Fibroblast of skin of left quadriceps (primary cell): ENCODE data around the gene CEL.
"Not testable (repeated sequence)": the region's sequence is repeated elsewhere in the genome, so short reads cannot be mapped to it uniquely, and the experiment has no call there.

Source experiments
- DNase-seq, 2 experiments: peaks; one replicate each; pipeline ENCODE4 v3.0.0-alpha.2; 2013; ENCODE audit warnings: low read depth in 2 of 2

Gene CEL

DNA sequence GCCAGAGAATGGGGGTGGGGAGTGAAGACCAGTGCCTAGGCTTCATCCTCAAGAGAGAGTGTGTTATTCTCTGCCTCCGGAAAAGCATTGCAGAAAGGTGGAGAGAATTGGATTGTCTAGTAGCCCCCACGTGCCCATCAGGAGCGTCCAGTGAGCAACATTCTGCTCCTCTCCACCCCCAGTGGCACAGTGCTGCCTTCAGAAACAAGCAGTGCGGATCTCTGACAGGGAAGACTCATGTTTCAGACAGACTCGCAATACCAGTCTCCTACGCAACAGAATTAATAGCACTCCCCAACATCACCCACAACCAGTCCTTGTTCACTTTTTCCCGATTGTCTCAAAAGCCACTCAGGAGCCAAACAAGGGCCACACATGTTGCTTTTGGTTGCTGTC is 14.9 kb upstream of the CEL start:
- no peak for DNase-seq

DNA sequence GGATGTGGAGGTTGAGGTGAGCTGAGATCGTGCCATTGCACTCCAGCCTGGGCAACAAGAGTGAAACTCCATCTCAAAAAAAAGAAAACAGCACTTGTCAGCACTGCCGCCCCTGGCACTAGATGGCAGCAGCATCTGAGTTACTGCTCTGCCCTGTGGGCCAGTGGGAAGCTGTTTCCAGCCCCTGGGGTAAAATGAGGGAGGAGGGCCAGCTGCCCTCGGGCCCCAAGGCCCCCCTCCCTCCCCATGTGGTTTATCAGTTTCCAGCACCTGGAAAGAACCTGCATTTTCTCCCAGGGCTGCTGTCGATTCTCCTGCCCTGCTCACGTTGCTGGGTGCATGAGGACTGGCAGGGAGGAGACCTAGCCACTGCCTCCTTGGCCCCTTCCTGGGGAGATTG is 13.2 kb upstream of the CEL start:
- DNase-seq: no peak

DNA sequence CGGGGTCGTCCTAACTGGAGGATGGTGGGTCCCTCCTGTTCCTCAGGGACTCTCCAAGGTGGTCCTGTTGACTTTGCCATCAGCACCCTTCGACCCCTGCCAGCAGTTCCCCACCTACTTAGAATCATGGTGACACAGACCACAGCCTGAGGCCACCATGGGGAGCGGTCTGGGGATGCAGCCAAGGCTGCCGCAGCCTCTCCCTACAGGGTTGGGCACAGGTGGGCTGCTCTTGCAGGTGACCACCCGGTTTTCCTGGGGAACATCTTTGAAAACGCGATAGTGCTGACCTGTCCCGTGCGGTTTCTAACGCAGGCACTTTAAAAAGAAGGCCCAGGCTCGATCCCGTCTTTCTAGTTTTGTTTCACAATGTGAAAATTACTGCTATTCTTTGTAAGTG is 12.7 kb upstream of the CEL start:
- DNase-seq: no peak

DNA sequence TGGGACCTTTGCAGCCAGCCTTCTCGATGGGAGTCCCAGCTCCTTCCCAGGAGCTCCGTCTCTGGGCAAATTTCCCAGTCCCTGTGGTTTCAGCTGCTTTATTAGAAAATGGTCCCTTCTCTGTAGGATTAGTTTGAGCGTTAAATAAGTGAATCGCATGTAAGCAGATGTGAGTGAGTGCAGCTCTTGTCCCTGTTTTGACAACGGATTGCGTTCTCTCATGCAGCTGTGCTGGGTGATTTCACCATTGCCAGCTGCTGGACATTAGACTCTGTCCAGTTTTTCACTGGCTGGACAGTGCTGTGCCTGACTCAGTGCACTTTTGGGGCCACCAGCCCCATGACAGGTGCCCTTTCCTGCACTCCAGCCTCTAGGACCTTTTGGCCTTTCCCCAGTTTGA is 11.6 kb upstream of the CEL start:
- DNase-seq: peak; percentile 16 to 26

DNA sequence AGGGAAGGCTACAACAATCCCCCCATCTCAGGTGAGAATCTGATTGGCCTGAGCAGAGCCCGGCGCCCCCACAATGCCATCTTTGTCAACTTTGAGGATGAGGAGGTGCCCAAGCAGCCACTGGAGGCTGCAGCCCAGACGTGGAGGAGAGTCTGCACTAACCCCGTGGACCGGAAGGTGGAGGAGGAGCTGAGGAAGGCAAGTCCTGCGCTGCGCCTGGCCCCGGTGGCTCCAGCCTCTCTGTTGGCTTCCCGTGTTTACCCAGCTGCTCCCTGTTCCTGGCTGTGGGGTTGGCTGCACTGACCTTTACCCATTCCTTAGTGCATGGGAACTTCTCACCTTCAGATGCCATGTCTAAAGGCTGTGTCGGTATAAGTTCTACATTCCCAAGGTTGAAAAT is 11.0 kb upstream of the CEL start:
- DNase-seq: no peak

DNA sequence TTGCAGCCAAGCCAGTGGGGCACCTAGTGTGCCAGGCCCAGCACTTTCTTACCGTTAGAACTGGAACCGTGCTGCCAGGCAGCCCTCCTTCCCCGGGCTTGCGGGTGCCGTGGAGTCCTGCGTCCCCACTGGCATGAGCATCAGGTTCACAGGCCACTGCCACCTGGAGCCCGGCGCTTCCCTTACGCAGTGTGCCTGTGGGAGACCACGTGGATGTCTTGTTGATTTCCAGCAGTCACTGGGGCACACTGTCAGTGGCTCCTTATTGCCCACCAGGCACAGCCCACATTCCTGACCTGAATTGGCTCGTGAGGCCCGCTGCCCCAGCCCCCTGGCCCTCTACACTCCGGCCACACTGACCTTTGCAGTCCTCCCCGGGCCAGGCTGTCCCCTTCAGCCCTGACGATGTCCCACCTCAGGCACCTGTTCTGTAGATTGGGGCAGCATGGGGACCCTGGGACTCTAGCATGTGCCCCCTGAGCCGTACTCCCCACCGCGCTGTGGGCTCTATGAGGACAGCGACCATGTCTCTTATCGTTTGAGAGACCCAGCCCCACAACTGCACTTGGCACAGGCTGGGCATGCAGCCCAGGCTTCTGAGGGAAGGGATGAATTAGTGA is 10.4 kb upstream of the CEL start:
- no peak for DNase-seq

DNA sequence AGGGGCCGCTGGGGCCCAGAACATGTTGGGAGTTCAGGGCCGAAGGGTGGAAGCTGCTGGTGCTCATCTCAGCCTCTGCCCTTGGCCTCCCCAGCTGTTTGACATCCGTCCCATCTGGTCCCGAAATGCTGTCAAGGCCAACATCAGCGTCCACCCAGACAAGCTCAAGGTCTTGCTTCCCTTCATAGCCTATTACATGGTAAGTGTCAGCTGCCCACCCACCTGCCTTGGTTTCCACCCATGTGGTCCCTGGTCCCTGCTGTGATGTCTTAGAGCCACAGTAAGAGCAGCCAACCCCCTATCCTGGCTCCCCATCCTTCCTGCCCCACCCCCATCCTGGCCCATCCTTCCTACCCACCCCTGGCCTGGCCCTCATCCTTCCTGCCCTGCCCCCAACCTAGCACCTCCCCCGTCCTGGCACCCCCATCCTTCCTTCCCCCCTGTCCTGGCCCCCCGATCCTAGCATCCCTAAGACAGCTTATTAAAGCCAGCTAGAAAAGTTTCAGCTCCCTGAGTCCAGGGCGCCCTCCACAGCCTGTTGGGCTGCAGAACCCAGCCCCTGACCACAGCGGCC is 9.7 kb upstream of the CEL start:
- DNase-seq: no peak

DNA sequence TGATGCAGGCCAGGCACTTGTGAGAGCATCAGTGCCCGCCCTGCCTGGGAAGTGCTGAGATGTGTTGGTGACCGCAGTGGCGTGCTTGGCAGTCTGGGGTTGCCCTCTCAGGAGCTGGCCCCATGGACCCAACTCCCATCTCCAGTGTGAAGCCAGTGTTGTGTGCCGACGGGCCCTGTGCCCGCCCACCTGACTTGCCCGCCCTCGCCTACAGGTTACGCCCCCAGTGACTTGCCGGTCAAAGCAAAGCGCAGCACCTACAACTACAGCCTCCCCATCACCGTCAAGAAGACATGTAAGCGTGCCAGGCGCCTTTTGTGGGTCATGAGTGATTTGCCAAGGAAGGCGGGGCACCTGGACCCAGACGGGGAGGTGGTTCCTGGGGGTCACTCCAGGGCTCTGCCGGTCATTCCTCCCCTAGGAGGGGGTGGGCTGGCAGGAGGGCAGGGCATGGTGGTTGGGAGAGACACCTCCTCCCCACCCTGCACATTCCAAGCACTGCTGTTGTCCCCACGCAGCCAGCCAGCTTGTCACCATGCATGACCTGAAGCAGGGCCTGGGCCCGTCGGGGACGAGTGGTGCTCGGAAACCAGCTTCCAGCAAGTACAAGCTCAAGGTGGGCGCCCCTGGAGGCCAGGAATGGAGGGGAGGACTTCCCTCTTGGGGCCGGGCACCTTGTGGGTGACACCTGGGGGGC is 7.4 kb upstream of the CEL start:
- no peak for DNase-seq

DNA sequence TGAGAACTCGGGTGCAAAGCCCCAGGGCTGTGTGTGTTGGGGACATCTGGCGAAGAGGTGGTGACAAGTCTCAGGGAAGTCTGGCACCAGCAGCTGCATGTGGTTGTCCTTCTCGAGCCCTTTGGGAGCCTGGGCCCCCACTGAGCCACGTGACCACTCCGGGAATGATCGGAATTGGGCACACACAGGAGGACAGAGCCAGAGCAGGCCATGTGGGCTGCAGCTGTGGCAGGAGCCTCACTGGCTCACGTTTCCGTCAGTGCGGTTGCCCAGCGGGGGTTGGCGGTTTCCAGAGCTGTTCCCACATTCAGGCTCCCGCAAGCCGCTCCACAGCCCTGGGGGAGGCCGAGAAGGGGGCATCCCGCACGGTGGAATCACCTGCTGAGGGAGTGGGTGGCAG is 6.8 kb upstream of the CEL start:
- DNase-seq: peak; percentile 88

DNA sequence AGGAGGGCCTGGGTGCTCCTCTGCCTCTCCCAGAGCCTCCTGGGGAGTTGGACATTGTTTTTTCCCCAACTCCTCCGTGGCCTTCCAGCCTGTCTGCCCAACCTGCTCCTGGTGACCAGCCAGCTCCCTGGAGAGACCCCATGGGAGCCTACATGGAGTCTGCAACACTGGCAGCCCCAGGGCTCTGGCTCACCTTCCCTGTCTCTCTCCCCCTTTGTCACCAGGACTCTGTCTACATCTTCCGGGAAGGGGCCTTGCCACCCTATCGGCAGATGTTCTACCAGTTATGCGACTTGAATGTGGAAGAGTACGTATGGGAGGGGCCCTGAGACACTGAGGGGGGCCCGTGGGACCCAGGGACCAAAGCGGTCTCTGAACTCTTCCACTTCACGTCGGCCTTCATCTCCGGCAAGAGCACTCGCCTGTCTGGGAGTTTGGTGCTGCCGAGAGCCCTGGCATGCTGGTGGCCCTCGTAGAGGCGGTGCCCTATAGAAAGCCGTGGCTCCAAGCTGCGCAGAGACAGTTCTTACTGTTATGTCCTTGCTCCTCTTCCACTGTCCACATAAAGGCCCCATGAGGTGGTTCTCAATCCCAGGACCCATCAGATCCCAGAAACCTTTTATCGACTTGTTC is 5.9 kb upstream of the CEL start:
- no peak for DNase-seq

DNA sequence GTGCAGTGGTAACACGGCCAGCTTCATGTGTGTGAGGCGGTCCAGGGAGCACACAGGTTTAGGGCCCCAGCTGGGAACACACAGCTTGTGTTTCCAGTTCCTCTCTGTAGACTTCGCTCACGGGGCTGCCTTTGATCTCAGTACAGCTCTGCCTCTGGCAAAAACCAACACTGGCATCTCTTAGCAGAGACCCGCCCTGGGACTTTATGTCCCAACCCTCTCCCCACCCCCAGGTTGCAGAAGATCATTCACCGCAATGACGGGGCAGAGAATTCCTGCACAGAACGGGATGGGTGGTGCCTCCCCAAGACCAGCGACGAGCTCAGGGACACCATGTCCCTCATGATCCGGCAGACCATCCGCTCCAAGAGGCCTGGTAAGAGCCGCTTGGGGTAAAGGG is 5.2 kb upstream of the CEL start:
- DNase-seq: no peak

DNA sequence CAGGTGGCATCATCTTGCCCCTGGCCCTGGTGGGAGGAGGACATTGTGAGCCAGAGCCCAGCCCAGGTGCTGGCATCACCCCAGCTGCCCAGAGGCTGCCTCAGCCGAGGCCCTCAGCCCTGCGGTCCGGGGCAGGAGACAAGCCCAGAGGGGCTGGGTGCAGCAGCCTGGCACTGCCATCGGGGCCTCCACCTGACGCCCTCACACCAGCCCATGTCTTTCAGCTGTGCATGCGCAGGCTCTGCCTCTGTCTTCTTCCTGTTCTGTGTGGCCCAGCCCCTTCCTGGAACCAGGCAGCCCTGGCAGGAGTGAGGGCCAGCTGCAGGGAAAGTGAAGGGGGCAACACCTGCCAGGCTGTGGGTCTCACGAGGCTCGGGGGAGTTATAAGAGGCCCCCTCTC is 4.8 kb upstream of the CEL start:
- DNase-seq: no peak

DNA sequence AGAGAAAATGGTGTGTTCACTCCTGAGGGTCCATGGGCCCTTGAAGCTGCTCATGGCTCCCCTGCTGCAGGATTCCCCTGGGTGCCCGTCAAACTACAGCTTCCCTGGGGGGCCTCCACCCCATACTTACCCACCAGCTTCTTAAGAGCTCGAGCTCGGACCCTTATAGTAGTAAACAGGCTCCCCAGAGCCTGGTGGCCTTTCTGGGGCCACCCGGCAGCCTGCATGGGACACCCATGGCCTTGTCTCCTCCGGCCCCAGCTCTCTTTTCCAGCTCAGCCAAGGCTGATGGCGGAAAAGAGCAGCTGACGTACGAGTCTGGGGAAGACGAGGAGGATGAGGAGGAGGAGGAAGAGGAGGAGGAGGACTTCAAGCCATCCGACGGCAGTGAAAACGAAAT is 4.2 kb upstream of the CEL start:
- no peak for DNase-seq

DNA sequence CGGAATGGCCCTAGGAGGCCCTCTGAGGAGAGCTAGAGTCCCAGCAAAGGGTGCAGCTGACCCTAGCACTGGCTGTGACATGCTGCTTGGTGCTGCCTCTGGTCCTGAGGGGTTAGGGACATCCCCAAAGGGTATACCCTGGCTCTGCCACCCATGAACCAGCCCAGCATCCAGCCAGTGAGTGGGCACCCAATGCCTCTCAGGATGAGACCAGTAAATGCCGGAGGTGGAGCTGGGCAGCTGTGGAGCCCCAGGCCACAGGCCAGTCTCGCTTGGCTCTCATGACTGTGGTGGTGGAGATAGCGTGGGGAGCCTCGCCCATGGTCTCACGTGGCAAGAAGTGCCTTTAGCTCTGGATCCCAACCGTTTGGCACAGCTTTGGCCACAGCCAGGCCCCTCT is 3.7 kb upstream of the CEL start:
- no peak for DNase-seq

DNA sequence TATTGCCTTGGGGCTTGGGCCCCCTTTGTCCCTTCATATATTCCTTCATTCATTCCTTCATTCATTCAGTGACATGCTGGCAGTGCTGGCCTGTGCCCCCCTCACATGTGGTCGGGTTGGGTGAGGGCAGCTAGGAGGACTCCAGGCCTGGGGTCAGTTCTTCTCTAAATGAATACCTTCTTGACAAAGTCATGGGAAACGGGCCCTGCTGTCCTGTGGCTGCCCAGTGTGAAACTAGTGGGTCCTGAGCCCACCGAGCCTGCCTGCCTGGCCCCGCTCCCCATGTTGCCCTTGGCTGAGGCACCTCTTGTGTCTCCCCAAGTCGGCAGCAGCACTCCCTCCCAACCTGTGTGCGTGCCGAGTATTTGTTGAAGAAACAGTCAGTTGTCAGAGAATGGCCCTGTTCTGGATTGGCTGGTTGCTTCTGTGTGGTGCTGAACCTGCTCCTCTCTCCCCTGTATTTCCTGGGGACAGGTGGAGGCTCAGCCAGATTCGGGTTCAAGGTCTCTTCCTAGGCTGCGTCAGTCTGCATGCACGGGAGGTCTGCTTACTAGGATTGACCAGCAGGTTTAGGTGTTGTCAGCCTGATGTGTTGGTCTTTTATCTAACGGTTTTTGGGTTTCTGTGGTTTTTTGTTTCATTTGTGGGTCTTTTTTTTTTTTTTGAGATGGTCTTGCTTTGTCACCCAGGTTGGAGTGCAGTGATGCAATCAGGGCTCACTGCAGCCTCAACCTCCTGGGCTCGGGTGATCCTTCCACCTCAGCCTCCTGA is 3.0 kb upstream of the CEL start:
- no peak for DNase-seq

DNA sequence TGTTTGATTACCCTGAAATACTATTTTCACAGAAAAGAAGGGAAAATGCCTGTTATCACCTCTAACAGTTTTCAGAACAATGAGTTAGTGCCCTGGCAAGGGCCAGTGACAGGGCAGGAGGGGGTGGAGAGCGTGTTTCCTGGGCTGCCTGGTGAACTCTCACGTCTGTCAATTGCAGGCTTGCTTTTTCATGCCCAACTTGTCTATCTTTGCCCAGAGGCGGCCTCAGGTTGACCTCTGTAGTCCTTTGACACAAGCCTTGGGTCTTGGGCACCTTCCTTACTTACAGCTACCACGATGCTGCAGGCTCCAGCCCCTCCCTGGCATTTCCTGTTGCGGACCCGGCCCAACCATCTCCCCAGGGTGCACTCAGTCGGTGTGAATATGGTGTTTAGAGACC is 2.2 kb upstream of the CEL start:
- no peak for DNase-seq

DNA sequence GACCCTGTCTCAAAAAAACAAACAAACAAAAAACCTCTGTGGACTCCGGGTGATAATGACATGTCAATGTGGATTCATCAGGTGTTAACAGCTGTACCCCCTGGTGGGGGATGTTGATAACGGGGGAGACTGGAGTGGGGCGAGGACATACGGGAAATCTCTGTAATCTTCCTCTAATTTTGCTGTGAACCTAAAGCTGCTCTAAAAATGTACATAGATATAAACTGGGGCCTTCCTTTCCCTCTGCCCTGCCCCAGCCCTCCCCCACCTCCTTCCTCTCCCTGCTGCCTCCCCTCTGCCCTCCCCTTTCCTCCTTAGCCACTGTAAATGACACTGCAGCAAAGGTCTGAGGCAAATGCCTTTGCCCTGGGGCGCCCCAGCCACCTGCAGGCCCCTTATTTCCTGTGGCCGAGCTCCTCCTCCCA is 1.4 kb upstream of the CEL start:
- no peak for DNase-seq

DNA sequence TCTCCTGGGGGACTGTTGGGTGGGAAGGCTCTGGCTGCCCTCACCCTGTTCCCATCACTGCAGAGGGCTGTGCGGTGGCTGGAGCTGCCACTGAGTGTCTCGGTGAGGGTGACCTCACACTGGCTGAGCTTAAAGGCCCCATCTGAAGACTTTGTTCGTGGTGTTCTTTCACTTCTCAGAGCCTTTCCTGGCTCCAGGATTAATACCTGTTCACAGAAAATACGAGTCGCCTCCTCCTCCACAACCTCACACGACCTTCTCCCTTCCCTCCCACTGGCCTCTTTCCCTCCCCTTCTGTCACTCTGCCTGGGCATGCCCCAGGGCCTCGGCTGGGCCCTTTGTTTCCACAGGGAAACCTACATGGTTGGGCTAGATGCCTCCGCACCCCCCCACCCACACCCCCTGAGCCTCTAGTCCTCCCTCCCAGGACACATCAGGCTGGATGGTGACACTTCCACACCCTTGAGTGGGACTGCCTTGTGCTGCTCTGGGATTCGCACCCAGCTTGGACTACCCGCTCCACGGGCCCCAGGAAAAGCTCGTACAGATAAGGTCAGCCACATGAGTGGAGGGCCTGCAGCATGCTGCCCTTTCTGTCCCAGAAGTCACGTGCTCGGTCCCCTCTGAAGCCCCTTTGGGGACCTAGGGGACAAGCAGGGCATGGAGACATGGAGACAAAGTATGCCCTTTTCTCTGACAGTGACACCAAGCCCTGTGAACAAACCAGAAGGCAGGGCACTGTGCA is 590 bp upstream of the CEL start:
- not testable (repeated sequence) for DNase-seq

DNA sequence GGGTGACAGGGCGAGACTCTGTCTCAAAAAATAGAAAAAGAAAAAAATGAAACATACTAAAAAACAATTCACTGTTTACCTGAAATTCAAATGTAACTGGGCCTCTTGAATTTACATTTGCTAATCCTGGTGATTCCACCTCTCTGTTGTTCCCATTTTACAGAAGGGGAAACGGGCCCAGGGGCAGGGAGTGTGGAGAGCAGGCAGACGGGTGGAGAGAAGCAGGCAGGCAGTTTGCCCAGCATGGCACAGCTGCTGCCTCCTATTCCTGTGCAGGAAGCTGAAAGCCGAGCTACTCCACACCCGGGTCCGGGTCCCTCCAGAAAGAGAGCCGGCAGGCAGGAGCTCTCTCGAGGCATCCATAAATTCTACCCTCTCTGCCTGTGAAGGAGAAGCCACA is 788 bp downstream of the CEL start:
- not testable (repeated sequence) for DNase-seq

DNA sequence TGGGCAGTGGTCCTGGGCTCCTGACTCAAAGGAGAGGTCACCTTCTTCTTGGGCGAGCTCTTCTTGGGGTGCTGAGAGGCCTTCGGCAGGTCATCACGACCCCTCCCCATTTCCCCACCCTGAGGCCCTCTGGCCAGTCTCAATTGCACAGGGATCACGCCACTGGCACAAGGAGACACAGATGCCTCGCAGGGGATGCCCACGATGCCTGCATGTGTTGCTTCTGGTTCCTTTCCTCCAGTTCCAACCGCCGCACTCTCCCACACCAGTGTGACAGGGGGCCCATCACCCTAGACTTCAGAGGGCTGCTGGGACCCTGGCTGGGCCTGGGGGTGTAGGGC is 1.3 kb downstream of the CEL start:
- no peak for DNase-seq

DNA sequence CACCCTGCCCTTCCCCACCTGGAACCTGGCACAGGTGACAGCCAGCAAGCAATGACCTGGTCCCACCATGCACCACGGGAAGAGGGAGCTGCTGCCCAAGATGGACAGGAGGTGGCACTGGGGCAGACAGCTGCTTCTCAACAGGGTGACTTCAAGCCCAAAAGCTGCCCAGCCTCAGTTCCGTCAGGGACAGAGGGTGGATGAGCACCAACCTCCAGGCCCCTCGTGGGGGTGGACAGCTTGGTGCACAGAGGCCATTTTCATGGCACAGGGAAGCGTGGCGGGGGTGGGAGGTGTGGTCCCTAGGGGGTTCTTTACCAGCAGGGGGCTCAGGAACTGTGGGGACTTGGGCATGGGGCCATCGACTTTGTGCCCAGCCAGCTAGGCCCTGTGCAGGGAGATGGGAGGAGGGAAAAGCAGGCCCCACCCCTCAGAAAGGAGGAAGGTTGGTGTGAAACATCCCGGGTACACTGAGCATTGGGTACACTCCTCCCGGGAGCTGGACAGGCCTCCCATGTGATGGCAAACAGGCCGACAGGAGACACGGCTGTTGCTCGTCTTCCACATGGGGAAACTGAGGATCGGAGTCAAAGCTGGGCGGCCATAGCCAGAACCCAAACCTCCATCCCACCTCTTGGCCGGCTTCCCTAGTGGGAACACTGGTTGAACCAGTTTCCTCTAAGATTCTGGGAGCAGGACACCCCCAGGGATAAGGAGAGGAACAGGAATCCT is 1.9 kb downstream of the CEL start:
- DNase-seq: no peak
